PC-9 (cell line): Measurements from ENCODE around the gene KCNA10. TPM values are rescaled to one million over a fixed set of nuclear protein-coding genes. Genes with fewer than 3 reads are reported as not detected.

Experiments
- BruUV-seq: library from RNA; stranded (reverse); fragments of 400-500 nt; replicated peaks from 2 replicates; lab custom pipeline; 2021; lab: Mats Ljungman, UMichigan
- CTCF ChIA-PET: fragments of 300-600 bp; sonication (Branson Sonifier 250); formaldehyde crosslinking; loops from one replicate; lab custom pipeline; 2022; ENCODE audit warnings: antibody characterized with exemption; lab: Charles Lee
- POLR2A ChIA-PET: fragments of 300-600 bp; sonication (Branson Sonifier 250); formaldehyde crosslinking; loops from one replicate; lab custom pipeline; 2022; ENCODE audit warnings: antibody characterized with exemption; ENCODE audit not compliant: unreplicated experiment; lab: Charles Lee
- DNase-seq, 2 experiments: peaks; one replicate each; pipeline versions ENCODE4 v3.0.0 to v3.0.0-alpha.2; 2015 to 2022; ENCODE audit warnings: mixed read lengths in 1 of 2
- H2AFZ ChIP-seq: fragments of 200-600 bp; sonication (generic); 2 replicates; pipeline ENCODE4 v1.8.1; 2017; ENCODE audit warnings: antibody characterized with exemption
- H3F3A ChIP-seq: fragments of 200-600 bp; sonication (generic); 2 replicates; pipeline ENCODE4 v1.8.1; 2017; ENCODE audit warnings: antibody characterized with exemption, mild to moderate bottlenecking, low read depth; ENCODE audit not compliant: insufficient read depth
- H3K27ac ChIP-seq: fragments of 200-600 bp; sonication (generic); 2 replicates; pipeline ENCODE4 v1.6.1; 2016; ENCODE audit warnings: mixed run types
- H3K27me3 ChIP-seq: fragments of 200-600 bp; sonication (generic); 2 replicates; pipeline ENCODE4 v1.6.1; 2016; ENCODE audit warnings: low read depth, mixed run types; ENCODE audit not compliant: insufficient read depth
- H3K36me3 ChIP-seq: fragments of 200-600 bp; sonication (generic); 2 replicates; pipeline ENCODE4 v1.6.1; 2016; ENCODE audit warnings: low read depth, mixed run types
- H3K4me1 ChIP-seq: fragments of 200-600 bp; sonication (generic); replicated peaks from 2 replicates; pipeline ENCODE4 v1.6.1; 2016; ENCODE audit warnings: mixed run types; ENCODE audit not compliant: insufficient read depth
- H3K4me2 ChIP-seq: fragments of 200-600 bp; sonication (generic); 2 replicates; pipeline ENCODE4 v1.6.1; 2017; ENCODE audit warnings: mixed run types
- H3K4me3 ChIP-seq: fragments of 200-600 bp; sonication (generic); 2 replicates; pipeline ENCODE4 v1.6.1; 2016; ENCODE audit warnings: mixed run types
- H3K79me2 ChIP-seq: fragments of 200-600 bp; sonication (generic); 2 replicates; pipeline ENCODE4 v1.6.1; 2017; ENCODE audit warnings: low read depth, mixed run types
- H3K9me2 ChIP-seq: fragments of 200-600 bp; sonication (generic); 2 replicates; pipeline ENCODE4 v1.8.1; 2017; ENCODE audit warnings: mild to moderate bottlenecking; ENCODE audit not compliant: insufficient read depth
- H3K9me3 ChIP-seq: fragments of 200-600 bp; sonication (generic); 2 replicates; pipeline ENCODE4 v1.8.1; 2016; ENCODE audit warnings: low read depth; ENCODE audit not compliant: insufficient read depth
- H4K20me1 ChIP-seq: fragments of 200-600 bp; sonication (generic); 2 replicates; pipeline ENCODE4 v1.8.1; 2017; ENCODE audit not compliant: insufficient read depth
- EZH2 ChIP-seq: fragments of 200-600 bp; sonication (generic); IDR thresholded peaks from 2 replicates; pipeline ENCODE4 v1.8.0; 2017; ENCODE audit warnings: antibody characterized with exemption, low read depth
- intact Hi-C: fragments of 100-400 bp; cut with micrococcal nuclease; formaldehyde crosslinking; loops from one replicate; pipeline ENCODE4 v1.10.0; 2022; ENCODE audit not compliant: unreplicated experiment
- total RNA-seq: library from RNA; stranded (reverse); gene quantifications from 2 replicates; pipeline ENCODE4 v1.2.3, GENCODE V29; 2021
- TF ChIP-seq, protein P1 (sequence below): fragments of 200-600 bp; sonication (generic); conservative IDR thresholded peaks from 2 replicates; pipeline ENCODE4 v1.6.1; 2017; ENCODE audit warnings: mixed run types, antibody characterized with exemption, mild to moderate bottlenecking, moderate library complexity

The KCNA10 gene
- total RNA-seq, 1 experiment from 2014 or later: not detected

- no peak for TF ChIP-seq EZH2
- TF ChIP-seq, protein P1, sequence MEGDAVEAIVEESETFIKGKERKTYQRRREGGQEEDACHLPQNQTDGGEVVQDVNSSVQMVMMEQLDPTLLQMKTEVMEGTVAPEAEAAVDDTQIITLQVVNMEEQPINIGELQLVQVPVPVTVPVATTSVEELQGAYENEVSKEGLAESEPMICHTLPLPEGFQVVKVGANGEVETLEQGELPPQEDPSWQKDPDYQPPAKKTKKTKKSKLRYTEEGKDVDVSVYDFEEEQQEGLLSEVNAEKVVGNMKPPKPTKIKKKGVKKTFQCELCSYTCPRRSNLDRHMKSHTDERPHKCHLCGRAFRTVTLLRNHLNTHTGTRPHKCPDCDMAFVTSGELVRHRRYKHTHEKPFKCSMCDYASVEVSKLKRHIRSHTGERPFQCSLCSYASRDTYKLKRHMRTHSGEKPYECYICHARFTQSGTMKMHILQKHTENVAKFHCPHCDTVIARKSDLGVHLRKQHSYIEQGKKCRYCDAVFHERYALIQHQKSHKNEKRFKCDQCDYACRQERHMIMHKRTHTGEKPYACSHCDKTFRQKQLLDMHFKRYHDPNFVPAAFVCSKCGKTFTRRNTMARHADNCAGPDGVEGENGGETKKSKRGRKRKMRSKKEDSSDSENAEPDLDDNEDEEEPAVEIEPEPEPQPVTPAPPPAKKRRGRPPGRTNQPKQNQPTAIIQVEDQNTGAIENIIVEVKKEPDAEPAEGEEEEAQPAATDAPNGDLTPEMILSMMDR: no peak
- H3K79me2 ChIP-seq: no peaks in the 10 kb centered on the region
- no peak overlapping the region for H2AFZ ChIP-seq
- ChIA-PET CTCF (no interaction called here), POLR2A (no interaction called here)
- H3K27ac ChIP-seq: no peak overlapping the region
- BruUV-seq: no TSS peak
- H3K36me3 ChIP-seq: no peaks in the 10 kb centered on the region
- no peaks in the 10 kb centered on the region for H3K9me2 ChIP-seq
- no peaks in the 10 kb centered on the region for H3F3A ChIP-seq
- no peak overlapping the region for H3K4me2 ChIP-seq
- H3K9me3 ChIP-seq: peaks cover 8% of the 10 kb centered on the region; the same call in 1 of the 2 replicates
- intact Hi-C loops: no loop called here
- H4K20me1 ChIP-seq: no peaks in the 10 kb centered on the region
- no peak overlapping the region for H3K4me3 ChIP-seq
- H3K27me3 ChIP-seq: peaks cover 49% of the 10 kb centered on the region
- H3K4me1 ChIP-seq: no peaks in the 10 kb centered on the region
- DNase-seq: no peak
Observed at GRCh38 chr1:110515891-110516290, 3.1 kb downstream of the KCNA10 start.

- Histone ChIP-seq H3K79me2 (no peaks in the 10 kb centered on the region), H3K27ac (no peak overlapping the region), H3K9me3 (peaks cover 8% of the 10 kb centered on the region; the same call in 1 of the 2 replicates), H3K27me3 (peaks cover 40% of the 10 kb centered on the region), H4K20me1 (no peaks in the 10 kb centered on the region), H3K4me3 (no peak overlapping the region), H2AFZ (no peak overlapping the region), H3K36me3 (no peaks in the 10 kb centered on the region), H3K9me2 (no peaks in the 10 kb centered on the region), H3F3A (no peaks in the 10 kb centered on the region), H3K4me1 (no peaks in the 10 kb centered on the region), H3K4me2 (no peak overlapping the region)
- ChIA-PET CTCF (interaction anchor here (0.7 kb wide), 1 partner anchor 9 kb away, joined by 3 read pairs; no protein-coding TSS in a partner anchor), POLR2A (no interaction called here)
- BruUV-seq: no TSS peak
- TF ChIP-seq, protein P1: no peak
- no peak for TF ChIP-seq EZH2
- intact Hi-C loops: no loop called here
- no peak for DNase-seq
Observed at GRCh38 chr1:110515041-110515440, 3.9 kb downstream of the KCNA10 start.

- peaks cover 25% of the 10 kb centered on the region for H3K27me3 ChIP-seq
- no TSS peak for BruUV-seq
- no peak overlapping the region for H3K4me2 ChIP-seq
- CTCF ChIA-PET: no interaction called here
- no peaks in the 10 kb centered on the region for H3F3A ChIP-seq
- no peaks in the 10 kb centered on the region for H4K20me1 ChIP-seq
- H3K79me2 ChIP-seq: no peaks in the 10 kb centered on the region
- no peak for DNase-seq
- peaks cover 4% of the 10 kb centered on the region; the same call in 1 of the 2 replicates for H3K9me3 ChIP-seq
- intact Hi-C loops: no loop called here
- H3K4me1 ChIP-seq: no peaks in the 10 kb centered on the region
- H2AFZ ChIP-seq: no peak overlapping the region
- H3K4me3 ChIP-seq: no peak overlapping the region
- POLR2A ChIA-PET: no interaction called here
- no peak overlapping the region for H3K27ac ChIP-seq
- TF ChIP-seq, protein P1: no peak
- TF ChIP-seq EZH2: no peak
- H3K9me2 ChIP-seq: no peaks in the 10 kb centered on the region
- H3K36me3 ChIP-seq: no peaks in the 10 kb centered on the region
Observed at GRCh38 chr1:110513511-110513910, 5.5 kb downstream of the KCNA10 start.
